Endothelial cell of umbilical vein (primary cell): ENCODE results near the gene CUL7. TPM values are rescaled to one million over a fixed set of nuclear protein-coding genes. Genes with fewer than 3 reads are reported as not detected.

Experiments
- BruUV-seq: library from RNA; stranded (reverse); fragments of 400-500 nt; replicated peaks from 2 replicates; lab custom pipeline; 2021; lab: Mats Ljungman, UMichigan
- CTCF ChIA-PET: fragments of 300-600, 350-600 bp; sonication (Branson Sonifier 250); formaldehyde crosslinking; loops from one replicate; lab custom pipeline; 2021; ENCODE audit warnings: antibody characterized with exemption, inconsistent platforms; lab: Charles Lee
- POLR2A ChIA-PET: fragments of 300-600, 350-600 bp; sonication (Branson Sonifier 250); formaldehyde crosslinking; loops from one replicate; lab custom pipeline; 2021; ENCODE audit warnings: antibody characterized with exemption, inconsistent platforms; lab: Charles Lee
- DNase-seq: peaks from one replicate; pipeline ENCODE4 v3.0.0-alpha.2; 2011; ENCODE audit warnings: low read depth, low spot score
- FAIRE-seq: peaks from 2 replicates; lab custom pipeline; 2011; peaks lifted over from hg19 to GRCh38; lab: Jason Lieb, UNC
- H2AFZ ChIP-seq: 2 replicates; pipeline ENCODE4 v1.6.0; 2012; ENCODE audit warnings: low read depth, low read length, control low read depth, inconsistent platforms
- H3K27ac ChIP-seq: 2 replicates; pipeline ENCODE4 v1.5.1; 2011; ENCODE audit warnings: low read depth, mild to moderate bottlenecking, control low read depth, low read length, moderate library complexity; ENCODE audit not compliant: insufficient read depth
- H3K27me3 ChIP-seq, 2 experiments: 2 replicates each; pipeline versions ENCODE4 v1.6.0 to v1.6.1; 2011; ENCODE audit warnings: low read length in 2 of 2, mixed read lengths in 1 of 2; ENCODE audit not compliant: control insufficient read depth in 2 of 2, insufficient read depth in 2 of 2
- H3K36me3 ChIP-seq, 2 experiments: 2 replicates in 1 of 2; 3 replicates in 1 of 2; pipeline ENCODE4 v1.5.1; 2011; ENCODE audit warnings: low read length in 2 of 2, mild to moderate bottlenecking in 1 of 2, moderate library complexity in 1 of 2; ENCODE audit not compliant: control insufficient read depth in 2 of 2, insufficient read depth in 2 of 2; ENCODE audit errors: extremely low read depth in 1 of 2
- H3K4me1 ChIP-seq: 3 replicates; pipeline ENCODE4 v1.5.1; 2011; ENCODE audit warnings: mild to moderate bottlenecking, low read length; ENCODE audit not compliant: control insufficient read depth, insufficient read depth; ENCODE audit errors: extremely low read depth
- H3K4me2 ChIP-seq: 2 replicates; pipeline ENCODE4 v1.6.1; 2011; ENCODE audit warnings: low read length, control low read depth, mixed read lengths; ENCODE audit not compliant: insufficient read depth
- H3K4me3 ChIP-seq, 3 experiments: fragments of 200-600 bp in 1 of 3; sonication (generic), shearing (Covaris generic) in 1 of 3; replicated peaks in 1 of 3; 2 replicates each; pipeline ENCODE4 v1.5.1; 2011 to 2016; ENCODE audit warnings: control low read depth in 3 of 3, low read length in 3 of 3, mild to moderate bottlenecking in 2 of 3, inconsistent platforms in 1 of 3, low read depth in 1 of 3, moderate library complexity in 1 of 3; ENCODE audit not compliant: insufficient read depth in 1 of 3
- H3K79me2 ChIP-seq: 2 replicates; pipeline ENCODE4 v1.6.0; 2012; ENCODE audit warnings: low read length, inconsistent platforms; ENCODE audit not compliant: control insufficient read depth, insufficient read depth
- H3K9ac ChIP-seq: replicated peaks from 2 replicates; pipeline ENCODE3; 2011; ENCODE audit warnings: low read length, control low read depth; ENCODE audit not compliant: insufficient read depth; ENCODE audit errors: extremely low read depth
- H3K9me1 ChIP-seq: replicated peaks from 3 replicates; pipeline ENCODE4 v1.6.0; 2011; ENCODE audit warnings: mild to moderate bottlenecking, low read length; ENCODE audit not compliant: control insufficient read depth, insufficient read depth; ENCODE audit errors: extremely low read depth
- H3K9me3 ChIP-seq: replicated peaks from 2 replicates; pipeline ENCODE4 v1.5.1; 2012; ENCODE audit warnings: low read length, inconsistent platforms; ENCODE audit not compliant: control insufficient read depth, insufficient read depth
- H4K20me1 ChIP-seq: replicated peaks from 2 replicates; pipeline ENCODE3; 2011; ENCODE audit warnings: mild to moderate bottlenecking, low read length; ENCODE audit not compliant: control insufficient read depth, insufficient read depth; ENCODE audit errors: extremely low read depth
- EZH2 ChIP-seq: IDR thresholded peaks from 2 replicates; pipeline ENCODE4 v1.6.1; 2012; ENCODE audit warnings: borderline replicate concordance, low read depth, mild to moderate bottlenecking, moderate library complexity, low read length, inconsistent platforms; ENCODE audit not compliant: severe bottlenecking
- FOS ChIP-seq: IDR thresholded peaks from 2 replicates; pipeline ENCODE4 v1.6.1; 2011; ENCODE audit warnings: mild to moderate bottlenecking, low read length, moderate library complexity, borderline replicate concordance; ENCODE audit not compliant: insufficient read depth
- GATA2 ChIP-seq: IDR thresholded peaks from 2 replicates; pipeline ENCODE4 v1.7.0; 2011; ENCODE audit warnings: low read depth, mild to moderate bottlenecking, moderate library complexity, mixed read lengths, low read length; ENCODE audit not compliant: insufficient read length, insufficient read depth
- JUN ChIP-seq: IDR thresholded peaks from 2 replicates; pipeline ENCODE4 v1.6.1; 2011; ENCODE audit warnings: borderline replicate concordance, low read depth; ENCODE audit not compliant: insufficient read length, insufficient read depth
- MYC ChIP-seq: IDR thresholded peaks from one replicate; pipeline ENCODE4 v1.6.1; 2011; ENCODE audit warnings: mild to moderate bottlenecking, low read depth, low read length
- POLR2A ChIP-seq: IDR thresholded peaks from 2 replicates; pipeline ENCODE4 v1.6.1; 2012; ENCODE audit warnings: low read depth, mild to moderate bottlenecking, control low read depth, low read length
- POLR2AphosphoS5 ChIP-seq: IDR thresholded peaks from 2 replicates; pipeline ENCODE4 v1.6.1; 2012; ENCODE audit warnings: low read depth, mild to moderate bottlenecking, control low read depth, low read length, moderate library complexity; ENCODE audit not compliant: insufficient read depth
- dilution Hi-C: fragments of 300-500 bp; cut with MboI; formaldehyde crosslinking; loops from one replicate; pipeline ENCODE4 v1.15.0; 2019; ENCODE audit warnings: low sequenced_read_pairs; ENCODE audit not compliant: extremely low pct_ligation_motif_present
- intact Hi-C: fragments of 100-400 bp; cut with micrococcal nuclease; formaldehyde crosslinking; loops from one replicate; pipeline ENCODE4 v1.10.0; 2022
- polyA plus RNA-seq, 4 experiments: library from polyadenylated mRNA; depleted of rRNA in 3 of 4; stranded (reverse) in 3 of 4; unstranded in 1 of 4; fragments of >200 nt; gene quantifications; 2 replicates each; pipeline versions ENCODE4 v1.2.1 to v1.2.3, GENCODE V29; 2011 to 2012; ENCODE audit warnings: missing spikeins in 1 of 4
- total RNA-seq: library from RNA; stranded (reverse); gene quantifications from 2 replicates; pipeline ENCODE4 v1.2.3, GENCODE V29; 2021
- TF ChIP-seq, protein P1 (sequence below), 2 donors: IDR thresholded peaks; 1 replicate in 1 of 2; 2 replicates in 1 of 2; pipeline ENCODE4 v1.5.1; 2011; ENCODE audit warnings: low read length in 2 of 2, mild to moderate bottlenecking in 2 of 2, moderate library complexity in 2 of 2, control low read depth in 1 of 2, inconsistent platforms in 1 of 2, low read depth in 1 of 2; ENCODE audit not compliant: insufficient read depth in 1 of 2; ENCODE audit errors: extremely low read depth in 1 of 2
- TF ChIP-seq, protein P2 (sequence below): IDR thresholded peaks from 2 replicates; pipeline ENCODE4 v1.6.1; 2011; ENCODE audit not compliant: insufficient read depth, insufficient read length

Gene CUL7
- total and polyA plus RNA-seq, 2 donors (not counting 3 experiments of a cell fraction or from before 2014, with no cell fraction given): 29.4 to 33.7 TPM

DNA sequence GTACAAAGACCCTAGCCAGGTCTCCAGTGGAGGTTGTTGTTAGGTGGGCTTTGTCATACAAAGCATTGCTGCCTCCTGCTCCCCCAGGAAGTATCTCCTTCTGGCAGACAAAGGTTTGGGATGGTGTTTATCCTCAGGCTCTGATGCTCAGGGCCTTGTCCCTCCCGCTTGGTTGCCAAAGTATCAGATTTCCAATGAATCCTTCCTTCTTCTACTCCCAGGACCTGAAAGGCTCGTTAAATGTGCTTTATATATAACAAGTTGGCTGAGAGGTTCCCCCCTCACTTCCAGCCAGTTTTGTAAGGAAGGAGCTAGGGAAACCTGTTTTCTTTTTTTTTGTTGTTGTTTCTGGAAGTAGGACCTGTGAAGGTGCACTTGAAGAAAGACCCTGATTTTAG, 36.9 kb upstream of the CUL7 start:
- Histone ChIP-seq H3K4me2 (no peak overlapping the region), H3K36me3 (no peaks in the 10 kb centered on the region), H4K20me1 (no peaks in the 10 kb centered on the region), H3K27ac (no peak overlapping the region), H3K4me1 (peaks cover 7% of the 10 kb centered on the region), H3K9me1 (no peaks in the 10 kb centered on the region), H3K9me3 (no peaks in the 10 kb centered on the region), H3K9ac (no peak overlapping the region), H3K4me3 (no peak overlapping the region), H3K79me2 (no peaks in the 10 kb centered on the region), H3K27me3 (no peaks in the 10 kb centered on the region), H2AFZ (no peak overlapping the region)
- POLR2A ChIA-PET: no interaction called here
- FAIRE-seq: no peak
- CTCF ChIA-PET: interaction anchor here (0.6 to 1.4 kb wide), 3 partner anchors 53 to 162 kb away, joined by 3 to 5 read pairs (median 3); no protein-coding TSS in a partner anchor
- dilution Hi-C loops: no loop called here
- DNase-seq: no peak
- intact Hi-C loops: loop anchor here (5.0 kb wide), 1 partner anchor 1083 kb away; no protein-coding TSS in a partner anchor
- BruUV-seq: no TSS peak
- TF ChIP-seq FOS (no peak), EZH2 (no peak), POLR2AphosphoS5 (no peak), JUN (no peak), POLR2A (no peak), MYC (no peak), GATA2 (no peak)
- TF ChIP-seq, protein P1, sequence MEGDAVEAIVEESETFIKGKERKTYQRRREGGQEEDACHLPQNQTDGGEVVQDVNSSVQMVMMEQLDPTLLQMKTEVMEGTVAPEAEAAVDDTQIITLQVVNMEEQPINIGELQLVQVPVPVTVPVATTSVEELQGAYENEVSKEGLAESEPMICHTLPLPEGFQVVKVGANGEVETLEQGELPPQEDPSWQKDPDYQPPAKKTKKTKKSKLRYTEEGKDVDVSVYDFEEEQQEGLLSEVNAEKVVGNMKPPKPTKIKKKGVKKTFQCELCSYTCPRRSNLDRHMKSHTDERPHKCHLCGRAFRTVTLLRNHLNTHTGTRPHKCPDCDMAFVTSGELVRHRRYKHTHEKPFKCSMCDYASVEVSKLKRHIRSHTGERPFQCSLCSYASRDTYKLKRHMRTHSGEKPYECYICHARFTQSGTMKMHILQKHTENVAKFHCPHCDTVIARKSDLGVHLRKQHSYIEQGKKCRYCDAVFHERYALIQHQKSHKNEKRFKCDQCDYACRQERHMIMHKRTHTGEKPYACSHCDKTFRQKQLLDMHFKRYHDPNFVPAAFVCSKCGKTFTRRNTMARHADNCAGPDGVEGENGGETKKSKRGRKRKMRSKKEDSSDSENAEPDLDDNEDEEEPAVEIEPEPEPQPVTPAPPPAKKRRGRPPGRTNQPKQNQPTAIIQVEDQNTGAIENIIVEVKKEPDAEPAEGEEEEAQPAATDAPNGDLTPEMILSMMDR (IDR thresholded peaks at IDR 0.05; ENCODE audit: extremely low read depth in 1 of 2, insufficient read depth in 1 of 2, low read depth in 1 of 2, low read length in 2 of 2): no peak
- TF ChIP-seq, protein P2, sequence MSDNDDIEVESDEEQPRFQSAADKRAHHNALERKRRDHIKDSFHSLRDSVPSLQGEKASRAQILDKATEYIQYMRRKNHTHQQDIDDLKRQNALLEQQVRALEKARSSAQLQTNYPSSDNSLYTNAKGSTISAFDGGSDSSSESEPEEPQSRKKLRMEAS: no peak
